Skeletal muscle satellite cell (primary cell): ENCODE data around the gene AFAP1.

Experiments
- H3K27me3 ChIP-seq: 2 replicates; pipeline ENCODE4 v1.7.0; 2013; ENCODE audit warnings: low read length; ENCODE audit not compliant: control insufficient read depth, insufficient read depth
- H3K36me3 ChIP-seq: 2 replicates; pipeline ENCODE4 v1.7.0; 2013; ENCODE audit warnings: mild to moderate bottlenecking, control low read depth, low read length; ENCODE audit not compliant: insufficient read depth
- H3K4me1 ChIP-seq: 2 replicates; pipeline ENCODE4 v1.7.0; 2013; ENCODE audit warnings: low read length; ENCODE audit not compliant: control insufficient read depth, insufficient read depth
- H3K4me2 ChIP-seq: 2 replicates; pipeline ENCODE4 v1.7.0; 2013; ENCODE audit warnings: mild to moderate bottlenecking, low read length
- H3K4me3 ChIP-seq: 2 replicates; pipeline ENCODE4 v1.7.0; 2013; ENCODE audit warnings: low read length
- H3K9ac ChIP-seq: 2 replicates; pipeline ENCODE4 v1.7.0; 2013; ENCODE audit warnings: mild to moderate bottlenecking, low read depth, low read length, moderate library complexity
- H3K9me3 ChIP-seq: replicated peaks from 2 replicates; pipeline ENCODE4 v1.7.0; 2013; ENCODE audit warnings: mild to moderate bottlenecking, control low read depth, low read length

AFAP1 gene

DNA sequence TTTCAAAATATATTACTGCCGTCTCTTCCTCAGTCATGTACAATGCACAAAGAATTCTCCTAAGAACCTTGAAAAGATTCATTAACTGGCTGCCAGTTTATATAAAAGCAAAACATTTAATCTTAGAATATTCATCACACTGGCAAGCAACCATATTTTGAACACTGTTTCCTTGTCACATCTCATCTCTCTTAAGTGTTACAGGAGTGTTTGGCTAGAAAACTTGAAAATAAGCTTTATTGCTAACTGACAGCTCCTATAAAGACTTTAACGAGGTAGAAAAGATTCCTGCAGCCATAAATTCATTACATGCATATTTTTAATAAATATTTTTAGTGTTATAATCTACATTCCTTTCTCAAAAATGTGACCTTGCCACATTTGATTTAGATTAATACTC is 149.6 kb downstream of the AFAP1 start:
- Histone ChIP-seq H3K4me3 (no peak overlapping the region), H3K27me3 (no peaks in the 10 kb centered on the region), H3K4me1 (no peaks in the 10 kb centered on the region), H3K36me3 (peaks cover 71% of the 10 kb centered on the region), H3K9ac (no peak overlapping the region), H3K4me2 (no peak overlapping the region), H3K9me3 (no peaks in the 10 kb centered on the region)

DNA sequence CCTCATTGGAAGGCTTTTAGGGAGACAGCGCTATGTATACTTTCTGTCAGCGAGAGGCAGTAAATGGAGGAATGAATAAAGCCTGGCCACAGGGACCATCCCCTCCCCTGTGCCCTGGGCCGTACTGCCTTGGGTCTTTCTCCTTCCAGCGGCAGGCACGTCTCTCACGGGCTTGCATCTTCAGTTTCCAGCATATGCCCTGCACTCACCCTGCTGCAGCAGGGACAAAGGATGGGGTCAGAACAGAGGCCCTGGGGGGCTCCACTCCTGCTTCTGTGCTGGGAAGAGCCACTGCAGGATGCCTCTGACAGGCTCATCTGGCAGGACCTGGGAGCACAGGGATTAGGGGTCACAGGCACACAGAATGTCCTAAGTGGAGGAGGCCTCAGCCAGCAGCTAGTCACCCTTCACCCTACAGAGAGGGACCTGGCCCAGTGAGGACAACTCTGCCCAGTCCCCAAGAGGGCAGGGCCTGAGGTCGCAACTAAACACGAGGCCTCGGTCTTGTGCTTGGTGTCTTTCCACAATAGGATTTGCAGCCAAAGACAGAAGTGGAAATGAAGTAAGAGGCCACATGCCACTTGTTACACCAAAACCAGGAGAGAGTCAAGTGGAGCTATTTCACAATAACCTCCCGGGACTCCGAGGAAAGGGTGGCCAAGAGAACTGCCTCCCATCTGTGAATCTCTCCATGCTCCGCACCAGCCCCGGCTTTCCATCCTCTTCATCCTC is 150.8 kb downstream of the AFAP1 start:
- H3K4me3 ChIP-seq, result no peak overlapping the region
- H3K36me3 ChIP-seq, result peaks cover 80% of the 10 kb centered on the region
- H3K4me1 ChIP-seq, result no peaks in the 10 kb centered on the region
- no peak overlapping the region for H3K9ac ChIP-seq
- H3K9me3 ChIP-seq, result no peaks in the 10 kb centered on the region
- H3K27me3 ChIP-seq, result no peaks in the 10 kb centered on the region
- H3K4me2 ChIP-seq, result no peak overlapping the region

DNA sequence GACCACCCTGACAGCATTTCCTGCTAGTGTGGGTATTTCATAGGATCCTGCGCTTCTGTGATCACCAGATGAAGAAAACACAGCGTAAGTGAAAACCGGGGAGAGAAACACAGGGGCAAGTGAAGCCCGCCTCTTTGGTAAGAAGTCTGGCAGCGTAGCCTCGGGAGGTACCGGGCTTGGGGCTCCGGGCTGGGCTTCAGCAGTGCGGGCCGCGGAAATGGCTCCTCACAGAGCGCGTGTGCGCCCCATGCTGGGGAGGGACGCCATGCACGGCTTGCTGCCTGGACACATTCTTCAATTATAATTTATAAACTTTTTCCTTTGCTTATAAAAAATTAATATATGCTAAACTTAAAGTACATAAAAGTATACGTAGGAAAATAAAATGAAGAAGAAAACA is 151.5 kb downstream of the AFAP1 start:
- H3K27me3 ChIP-seq, result no peaks in the 10 kb centered on the region
- no peak overlapping the region for H3K4me3 ChIP-seq
- H3K4me1 ChIP-seq, result no peaks in the 10 kb centered on the region
- H3K4me2 ChIP-seq, result no peak overlapping the region
- peaks cover 80% of the 10 kb centered on the region for H3K36me3 ChIP-seq
- no peaks in the 10 kb centered on the region for H3K9me3 ChIP-seq
- H3K9ac ChIP-seq, result no peak overlapping the region

DNA sequence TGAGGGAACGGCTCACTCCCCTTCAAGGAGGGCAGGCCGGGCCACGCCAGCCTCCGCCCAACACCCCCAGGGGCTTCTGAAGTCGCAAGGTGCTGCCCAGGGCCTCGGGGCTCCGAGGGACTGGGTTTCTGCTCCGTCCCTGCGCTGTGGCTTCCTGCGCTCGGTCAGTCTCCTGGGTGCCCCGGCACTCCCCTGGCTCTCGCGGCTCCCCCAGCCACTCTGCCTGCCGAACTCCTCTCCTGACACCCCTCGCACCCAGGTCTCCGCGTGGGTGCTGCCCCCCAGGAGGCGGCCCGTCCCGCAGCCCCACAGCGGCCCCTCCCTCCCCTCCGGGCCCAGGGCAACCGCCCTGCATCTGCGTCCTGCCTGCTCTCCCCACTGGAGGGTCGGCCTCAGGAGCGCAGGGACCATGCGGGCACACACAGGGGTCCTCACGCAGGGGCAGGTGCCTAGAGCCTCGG is 151.9 kb downstream of the AFAP1 start:
- no peak overlapping the region for H3K4me3 ChIP-seq
- no peaks in the 10 kb centered on the region for H3K9me3 ChIP-seq
- H3K36me3 ChIP-seq, result peaks cover 78% of the 10 kb centered on the region
- H3K4me2 ChIP-seq, result no peak overlapping the region
- no peaks in the 10 kb centered on the region for H3K4me1 ChIP-seq
- H3K27me3 ChIP-seq, result no peaks in the 10 kb centered on the region
- no peak overlapping the region for H3K9ac ChIP-seq

DNA sequence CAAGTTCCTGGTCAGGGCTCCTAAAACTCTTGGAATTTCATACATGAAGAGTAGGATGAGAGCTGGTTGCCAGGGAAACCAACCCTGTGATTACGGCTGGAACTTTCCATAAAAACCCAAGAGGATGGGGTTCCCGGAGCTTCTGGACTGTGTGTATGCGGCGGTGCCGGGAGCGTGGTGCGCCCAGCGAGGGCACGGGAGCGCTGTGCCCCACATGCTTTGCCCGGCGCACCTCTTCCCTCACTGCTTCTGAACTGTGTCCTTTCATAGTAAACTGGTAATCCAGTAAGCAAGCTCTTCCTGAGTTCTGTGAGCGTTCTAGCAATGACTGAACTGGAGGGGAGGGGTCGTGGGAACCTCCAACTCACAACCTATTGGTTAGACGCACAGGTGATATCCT is 152.6 kb downstream of the AFAP1 start:
- H3K9me3 ChIP-seq, result no peaks in the 10 kb centered on the region
- peaks cover 78% of the 10 kb centered on the region for H3K36me3 ChIP-seq
- H3K27me3 ChIP-seq, result no peaks in the 10 kb centered on the region

DNA sequence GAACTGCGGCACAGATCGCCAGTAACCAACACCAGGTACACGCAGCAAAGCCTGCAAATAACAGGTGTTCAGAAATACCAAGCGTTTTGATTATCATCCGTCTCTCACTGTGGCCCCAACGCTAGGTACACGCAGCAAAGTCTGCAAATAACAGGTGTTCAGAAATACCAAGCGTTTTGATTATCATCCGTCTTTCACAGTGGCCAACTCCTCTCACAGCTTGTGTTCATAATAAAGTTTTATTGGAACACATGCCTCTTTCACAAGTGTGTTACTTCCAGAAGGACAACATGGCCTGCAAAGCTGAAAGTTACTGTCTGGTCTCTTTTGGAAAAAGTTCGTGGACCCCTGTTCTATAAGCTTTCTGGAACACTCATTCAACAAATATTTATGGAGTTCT is 153.1 kb downstream of the AFAP1 start:
- no peaks in the 10 kb centered on the region for H3K27me3 ChIP-seq
- no peaks in the 10 kb centered on the region for H3K4me1 ChIP-seq
- no peak overlapping the region for H3K4me2 ChIP-seq
- H3K36me3 ChIP-seq, result peaks cover 78% of the 10 kb centered on the region
- H3K9me3 ChIP-seq, result no peaks in the 10 kb centered on the region
- no peak overlapping the region for H3K4me3 ChIP-seq
- H3K9ac ChIP-seq, result no peak overlapping the region

More for the DNA sequence above, 152.6 kb downstream of the AFAP1 start:
- H3K4me3 ChIP-seq, result no peak overlapping the region
- no peak overlapping the region for H3K9ac ChIP-seq
- no peak overlapping the region for H3K4me2 ChIP-seq
- H3K4me1 ChIP-seq, result no peaks in the 10 kb centered on the region

DNA sequence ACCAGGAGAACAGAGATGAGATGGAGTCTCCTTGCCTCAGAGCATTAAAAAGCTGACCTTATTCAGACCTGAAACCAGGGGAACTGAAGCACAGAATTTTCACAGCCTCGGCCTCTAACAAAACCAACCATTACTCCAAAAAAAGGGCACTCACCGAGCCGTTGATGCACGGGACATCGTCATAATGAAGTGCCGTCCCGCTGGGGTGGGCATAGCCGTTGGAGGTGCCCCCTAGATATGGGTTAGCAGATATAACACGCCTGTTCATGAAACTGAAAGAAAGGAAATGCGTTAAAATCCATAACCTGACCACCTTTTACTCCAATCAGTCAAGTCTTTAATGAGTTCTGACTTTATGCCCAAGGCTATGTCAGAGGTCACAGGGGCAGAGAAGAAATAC is 153.6 kb downstream of the AFAP1 start:
- Histone ChIP-seq H3K9ac (no peak overlapping the region), H3K4me3 (no peak overlapping the region), H3K36me3 (peaks cover 78% of the 10 kb centered on the region), H3K4me1 (no peaks in the 10 kb centered on the region), H3K4me2 (no peak overlapping the region), H3K27me3 (no peaks in the 10 kb centered on the region), H3K9me3 (no peaks in the 10 kb centered on the region)

DNA sequence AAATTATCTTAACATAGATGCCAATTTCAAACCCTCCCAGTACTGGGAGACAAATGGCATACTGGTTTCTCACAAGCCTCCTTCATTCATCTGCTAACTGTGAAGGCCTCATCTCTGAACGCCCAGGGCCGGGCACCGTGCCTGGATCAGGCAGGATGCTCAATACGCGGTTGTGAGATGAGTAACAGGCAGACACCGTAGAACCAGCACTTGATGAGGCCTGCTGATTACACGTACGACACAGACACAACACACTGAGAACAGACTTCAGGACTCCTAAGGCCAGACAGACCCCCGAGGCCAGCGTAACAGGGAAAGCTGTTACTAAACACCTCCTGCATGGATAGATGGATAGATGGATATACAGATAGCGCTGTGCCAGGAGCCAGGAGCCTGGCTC is 154.6 kb downstream of the AFAP1 start:
- Histone ChIP-seq H3K9me3 (no peaks in the 10 kb centered on the region), H3K4me2 (no peak overlapping the region), H3K4me1 (no peaks in the 10 kb centered on the region), H3K4me3 (no peak overlapping the region), H3K9ac (no peak overlapping the region), H3K36me3 (peaks cover 78% of the 10 kb centered on the region), H3K27me3 (no peaks in the 10 kb centered on the region)

DNA sequence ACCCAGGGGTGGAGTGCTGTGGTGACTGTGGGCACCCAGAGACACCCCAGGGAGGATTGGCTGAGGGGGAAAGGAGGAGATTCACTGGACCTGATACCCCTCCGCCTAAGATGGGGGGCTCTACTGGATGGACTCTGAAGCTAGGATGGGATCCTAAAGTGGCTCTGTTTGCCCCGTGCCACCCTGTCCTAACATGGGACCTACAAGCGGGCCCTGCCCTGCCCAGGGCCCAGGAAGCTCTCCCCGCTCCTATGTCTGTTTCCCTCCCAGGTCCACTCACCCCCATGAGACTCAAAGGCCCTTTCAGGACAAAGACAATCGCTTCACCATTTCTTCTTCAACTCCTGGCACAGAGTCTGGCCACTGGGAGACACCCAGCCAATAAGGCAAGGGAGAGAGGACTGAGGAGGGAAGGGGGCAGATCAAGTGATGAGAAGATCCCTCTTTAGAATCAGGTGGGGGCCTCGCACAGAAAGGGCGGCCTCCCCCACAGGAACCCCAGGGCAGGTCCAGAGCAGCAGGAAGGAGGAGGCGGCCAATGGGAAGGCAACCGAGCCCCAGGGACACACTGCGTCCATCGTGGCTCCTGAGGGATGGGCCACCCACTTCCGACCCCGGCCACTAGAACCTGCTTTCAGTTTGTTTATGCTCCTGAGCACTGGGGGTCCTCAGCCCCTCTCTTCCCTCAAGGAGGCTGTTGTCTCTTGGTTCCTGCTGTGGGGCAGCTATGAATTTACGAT is 155.4 kb downstream of the AFAP1 start:
- no peak overlapping the region for H3K4me2 ChIP-seq
- H3K9me3 ChIP-seq, result no peaks in the 10 kb centered on the region
- peaks cover 3% of the 10 kb centered on the region for H3K4me1 ChIP-seq
- H3K4me3 ChIP-seq, result no peak overlapping the region
- no peaks in the 10 kb centered on the region for H3K27me3 ChIP-seq
- peaks cover 79% of the 10 kb centered on the region for H3K36me3 ChIP-seq
- no peak overlapping the region for H3K9ac ChIP-seq

DNA sequence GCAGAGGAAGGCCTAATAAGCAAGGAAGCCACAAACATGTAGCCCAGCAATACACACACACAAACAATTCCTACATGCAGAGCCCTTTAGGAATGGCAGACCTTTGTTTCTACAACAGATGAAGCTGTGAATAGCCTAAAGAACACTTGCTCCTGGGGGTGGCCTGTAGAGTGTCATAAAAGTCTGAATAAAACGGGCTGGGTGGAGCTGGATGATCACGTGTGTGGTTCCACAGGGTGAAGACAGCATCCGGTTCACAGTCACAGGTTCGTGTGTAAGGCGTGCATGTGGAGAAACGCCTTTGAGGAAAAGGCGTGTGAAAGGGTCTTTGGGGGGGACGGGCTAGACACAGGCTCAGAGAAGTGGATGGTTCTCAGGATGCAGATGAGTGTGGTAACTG is 156.1 kb downstream of the AFAP1 start:
- H3K9ac ChIP-seq, result no peak overlapping the region
- H3K9me3 ChIP-seq, result no peaks in the 10 kb centered on the region
- H3K27me3 ChIP-seq, result no peaks in the 10 kb centered on the region
- H3K4me3 ChIP-seq, result no peak overlapping the region
- no peak overlapping the region for H3K4me2 ChIP-seq
- peaks cover 83% of the 10 kb centered on the region for H3K36me3 ChIP-seq
- peaks cover 4% of the 10 kb centered on the region for H3K4me1 ChIP-seq

DNA sequence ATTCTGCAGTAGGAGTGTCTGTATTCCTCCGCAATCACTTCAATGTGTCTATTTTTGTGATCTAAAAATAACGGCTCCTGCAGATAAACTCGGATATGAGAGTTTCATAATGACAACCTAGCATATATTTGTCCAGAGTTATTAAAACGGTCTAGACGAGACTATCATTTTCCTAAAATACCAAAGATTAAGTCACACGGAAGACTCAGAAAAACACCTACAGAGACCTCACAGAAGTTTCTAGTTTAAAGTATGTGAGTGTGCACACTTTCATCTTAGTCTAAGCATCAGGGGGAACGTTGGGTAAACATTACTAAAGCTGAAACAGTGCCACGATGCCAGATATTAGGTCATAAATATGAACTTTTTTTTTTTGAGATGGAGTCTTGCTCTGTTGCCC is 156.9 kb downstream of the AFAP1 start:
- H3K4me3 ChIP-seq, result no peak overlapping the region
- peaks cover 4% of the 10 kb centered on the region for H3K4me1 ChIP-seq
- peaks cover 88% of the 10 kb centered on the region for H3K36me3 ChIP-seq
- no peaks in the 10 kb centered on the region for H3K9me3 ChIP-seq
- H3K27me3 ChIP-seq, result no peaks in the 10 kb centered on the region
- no peak overlapping the region for H3K4me2 ChIP-seq
- no peak overlapping the region for H3K9ac ChIP-seq

DNA sequence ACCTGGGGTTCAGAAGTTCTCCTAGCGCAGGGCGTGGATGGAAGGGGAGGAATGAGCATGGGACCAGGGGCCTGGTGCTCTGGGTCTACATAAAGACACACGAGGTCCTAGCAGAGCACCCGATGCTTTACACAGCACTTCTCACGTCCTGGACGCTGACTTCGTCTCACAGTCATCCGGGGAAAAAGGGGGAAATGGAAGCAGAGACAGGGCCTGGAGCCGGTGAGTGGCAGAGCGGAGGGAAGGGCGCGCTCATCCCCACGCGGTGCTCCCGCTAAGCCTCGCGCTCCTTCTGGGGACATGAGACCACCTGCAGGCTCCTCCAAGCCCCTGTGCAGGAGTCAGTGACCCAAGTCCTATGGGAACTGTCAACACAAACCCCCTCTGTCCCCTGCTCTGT is 157.7 kb downstream of the AFAP1 start:
- peaks cover 95% of the 10 kb centered on the region for H3K36me3 ChIP-seq
- H3K27me3 ChIP-seq, result no peaks in the 10 kb centered on the region
- no peaks in the 10 kb centered on the region for H3K9me3 ChIP-seq
- no peak overlapping the region for H3K4me3 ChIP-seq
- H3K4me2 ChIP-seq, result no peak overlapping the region
- H3K9ac ChIP-seq, result no peak overlapping the region
- peaks cover 4% of the 10 kb centered on the region for H3K4me1 ChIP-seq
